NCI-H2171 (cell line): ENCODE measurements around the gene NOTCH1.

Experiments
- DNase-seq: peaks from one replicate; lab custom pipeline; 2025; lab: John Stamatoyannopoulos, UW

NOTCH1 gene

DNA sequence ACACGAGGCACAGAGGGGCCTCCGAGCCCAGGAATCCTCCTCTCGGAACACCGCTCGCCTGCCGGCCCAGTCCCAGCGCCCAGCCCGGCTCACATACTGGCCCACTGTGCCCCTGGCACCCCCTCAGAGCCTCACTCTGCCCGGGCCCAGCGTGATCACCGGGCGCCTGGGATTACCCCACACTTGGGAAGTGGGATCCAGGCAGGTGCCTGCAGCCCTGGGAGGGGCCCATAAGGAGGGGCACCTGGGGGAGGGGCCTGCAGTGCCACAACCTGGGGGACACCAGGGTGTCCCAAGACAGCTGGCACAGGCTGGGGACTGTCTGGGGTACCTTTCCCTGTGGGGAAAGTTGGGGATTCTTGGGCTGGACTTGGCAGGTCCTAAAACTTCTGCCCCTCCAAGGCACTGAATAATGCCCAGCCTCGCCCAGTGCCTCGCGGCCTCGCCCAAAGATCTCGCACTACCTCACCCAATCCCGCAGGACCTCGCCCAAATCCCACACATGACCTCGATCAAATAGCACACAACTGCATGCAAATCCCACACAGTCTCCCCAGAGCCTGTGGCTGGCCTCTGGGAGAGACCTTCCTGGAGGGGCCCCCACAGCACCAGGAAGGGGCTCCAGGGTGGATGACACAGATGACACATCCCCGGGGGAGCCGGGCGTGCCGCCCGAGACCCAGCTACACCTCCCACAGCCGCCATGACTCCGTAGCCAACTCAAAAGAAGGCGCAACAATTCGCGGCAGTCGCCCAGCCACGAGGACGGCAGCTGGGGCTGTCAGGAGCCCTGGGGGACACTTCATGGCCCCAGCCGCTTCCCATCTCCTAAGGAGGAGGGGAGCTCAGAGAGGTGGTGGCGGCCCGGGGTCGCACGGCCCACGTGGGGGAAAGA is 13.7 kb downstream of the NOTCH1 start:
- DNase-seq = no peak

DNA sequence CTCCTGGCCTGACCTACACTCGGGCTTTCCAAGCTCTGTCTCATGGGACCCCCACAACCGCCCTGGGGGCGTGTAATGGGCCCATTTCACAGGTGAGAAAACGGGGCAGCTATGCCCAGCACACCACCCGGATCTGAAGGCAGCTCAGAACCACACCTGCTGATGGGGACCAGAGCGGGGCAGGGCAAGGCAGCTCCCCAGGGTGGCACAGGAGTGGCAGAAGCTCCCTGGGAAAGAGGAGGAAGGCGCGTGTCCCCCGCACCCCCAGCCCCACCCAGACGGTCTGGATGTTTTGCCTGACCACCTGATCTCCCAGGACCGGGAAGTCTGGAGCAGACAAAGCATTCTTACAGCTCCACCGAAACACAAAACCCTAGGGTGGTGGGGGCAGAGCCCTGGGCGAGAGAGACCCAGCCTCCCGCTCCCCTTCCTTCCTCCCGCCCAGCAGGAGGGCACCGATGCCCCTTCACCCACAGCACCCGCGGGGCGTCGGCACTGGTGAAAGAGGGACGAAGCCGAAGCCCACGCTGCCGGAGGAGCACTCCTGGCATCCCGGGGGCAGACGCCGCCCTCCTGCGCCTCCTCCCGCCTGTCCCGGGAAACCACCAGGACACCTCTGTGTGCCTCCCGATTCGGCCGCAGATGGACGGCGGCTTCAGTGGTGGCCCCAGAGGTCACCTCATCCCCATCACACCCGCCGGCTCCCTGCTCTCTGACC is 14.5 kb downstream of the NOTCH1 start:
- DNase-seq = no peak

DNA sequence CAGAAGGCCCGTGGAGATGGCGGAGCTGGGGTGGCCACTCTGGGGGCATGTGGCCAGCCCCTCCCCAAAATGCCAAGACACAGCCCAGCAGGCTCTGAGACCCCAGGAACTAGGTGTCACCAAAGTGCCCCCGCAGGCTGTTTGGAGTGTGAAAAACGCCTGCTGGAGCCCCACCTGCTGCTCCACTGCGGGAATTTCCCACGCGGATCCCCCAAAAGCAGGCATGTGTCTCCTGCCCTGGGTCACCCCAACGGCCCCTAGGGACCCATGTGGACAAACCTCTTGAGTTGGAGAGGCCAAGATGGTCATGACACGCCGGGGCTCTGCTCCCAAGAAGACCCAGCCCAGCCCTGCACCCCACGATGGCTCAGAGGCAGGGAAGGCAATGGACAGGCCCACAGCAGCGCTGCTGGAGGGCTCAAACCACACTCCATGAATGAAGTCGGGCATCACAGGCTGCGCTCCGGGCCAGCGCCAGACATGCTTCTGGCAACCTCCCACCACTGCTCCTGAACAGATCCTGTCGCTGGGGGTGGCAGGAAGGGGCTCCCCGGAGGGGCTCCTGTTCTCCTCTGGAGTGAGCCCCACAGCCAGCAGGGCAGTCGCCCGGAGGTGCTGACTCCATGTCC is 15.3 kb downstream of the NOTCH1 start:
- DNase-seq = no peak

DNA sequence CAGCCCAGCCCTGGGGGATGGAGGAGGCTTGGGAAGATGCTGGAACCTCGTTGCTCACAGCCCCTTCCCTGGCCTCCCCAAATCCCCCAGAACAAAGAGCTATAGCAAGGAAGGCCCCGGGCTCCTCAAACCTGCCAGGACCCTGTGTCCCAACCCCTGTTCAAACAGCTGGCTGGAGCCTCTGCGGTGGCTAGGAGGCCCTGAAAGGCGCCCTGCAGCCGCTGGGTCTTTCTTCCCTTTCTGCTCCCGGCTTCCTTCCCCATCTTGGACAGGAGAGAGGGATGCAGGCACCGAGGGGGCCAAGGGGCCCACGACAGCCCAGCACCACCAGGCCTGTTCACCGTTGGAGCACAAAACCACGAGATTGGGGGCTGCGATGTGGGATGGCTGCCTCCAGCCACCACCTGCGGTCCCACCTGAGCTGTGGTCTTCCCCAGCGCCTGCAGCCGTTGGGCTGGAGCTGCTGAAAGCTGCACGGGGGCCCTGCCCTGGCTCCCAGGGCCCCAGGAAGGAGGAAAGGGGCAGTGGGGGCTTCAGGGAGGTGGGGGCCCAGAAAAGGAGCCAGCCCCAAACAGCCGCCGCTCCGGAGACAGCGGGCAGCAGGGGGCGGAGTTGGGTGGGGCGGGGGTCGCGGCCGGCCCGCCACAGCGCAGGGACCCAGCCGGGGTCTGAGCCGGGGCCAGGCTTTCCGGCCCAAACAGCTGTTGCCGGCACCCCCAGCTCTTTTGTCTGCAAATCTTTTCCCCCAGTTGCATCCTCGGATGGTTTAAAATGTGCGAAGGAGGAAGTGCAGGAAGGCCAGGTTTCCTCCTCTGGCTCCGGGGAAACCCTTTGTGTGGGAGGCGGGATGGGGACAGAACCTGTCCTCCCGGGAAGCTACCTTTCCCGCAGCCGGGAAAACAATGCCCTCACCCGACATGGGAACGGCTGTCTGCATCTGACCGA is 16.1 kb downstream of the NOTCH1 start:
- no peak for DNase-seq

DNA sequence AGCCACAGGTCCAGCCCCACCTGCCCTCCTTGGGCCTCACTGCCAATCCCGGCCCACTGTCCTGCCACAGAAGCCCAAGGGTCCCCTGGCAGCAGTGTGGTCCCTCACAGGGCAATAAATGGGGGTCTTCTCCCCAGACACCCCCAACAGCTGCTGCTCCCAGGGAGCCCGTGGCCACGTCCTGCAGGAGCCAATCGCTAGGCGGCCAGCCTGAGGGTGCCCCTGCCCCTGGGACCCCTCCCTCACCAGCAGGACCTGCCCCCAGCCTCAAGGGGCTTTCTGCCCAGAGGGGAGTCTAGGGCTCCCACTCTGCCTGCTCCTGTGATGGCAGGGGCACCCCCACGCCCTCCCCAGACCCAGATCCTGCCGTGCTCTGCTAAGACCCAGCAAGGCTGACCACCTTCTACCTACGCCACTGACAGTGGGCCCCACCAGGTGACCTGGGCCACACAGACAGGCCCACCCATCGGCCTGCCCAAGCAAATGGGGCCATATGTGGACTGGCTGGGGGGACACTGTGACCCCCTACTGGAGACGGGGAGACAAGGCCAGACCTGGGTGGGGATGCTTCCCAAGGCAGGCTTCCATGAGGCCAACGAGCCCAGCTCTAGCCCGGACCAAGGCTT is 17.0 kb downstream of the NOTCH1 start:
- no peak for DNase-seq

DNA sequence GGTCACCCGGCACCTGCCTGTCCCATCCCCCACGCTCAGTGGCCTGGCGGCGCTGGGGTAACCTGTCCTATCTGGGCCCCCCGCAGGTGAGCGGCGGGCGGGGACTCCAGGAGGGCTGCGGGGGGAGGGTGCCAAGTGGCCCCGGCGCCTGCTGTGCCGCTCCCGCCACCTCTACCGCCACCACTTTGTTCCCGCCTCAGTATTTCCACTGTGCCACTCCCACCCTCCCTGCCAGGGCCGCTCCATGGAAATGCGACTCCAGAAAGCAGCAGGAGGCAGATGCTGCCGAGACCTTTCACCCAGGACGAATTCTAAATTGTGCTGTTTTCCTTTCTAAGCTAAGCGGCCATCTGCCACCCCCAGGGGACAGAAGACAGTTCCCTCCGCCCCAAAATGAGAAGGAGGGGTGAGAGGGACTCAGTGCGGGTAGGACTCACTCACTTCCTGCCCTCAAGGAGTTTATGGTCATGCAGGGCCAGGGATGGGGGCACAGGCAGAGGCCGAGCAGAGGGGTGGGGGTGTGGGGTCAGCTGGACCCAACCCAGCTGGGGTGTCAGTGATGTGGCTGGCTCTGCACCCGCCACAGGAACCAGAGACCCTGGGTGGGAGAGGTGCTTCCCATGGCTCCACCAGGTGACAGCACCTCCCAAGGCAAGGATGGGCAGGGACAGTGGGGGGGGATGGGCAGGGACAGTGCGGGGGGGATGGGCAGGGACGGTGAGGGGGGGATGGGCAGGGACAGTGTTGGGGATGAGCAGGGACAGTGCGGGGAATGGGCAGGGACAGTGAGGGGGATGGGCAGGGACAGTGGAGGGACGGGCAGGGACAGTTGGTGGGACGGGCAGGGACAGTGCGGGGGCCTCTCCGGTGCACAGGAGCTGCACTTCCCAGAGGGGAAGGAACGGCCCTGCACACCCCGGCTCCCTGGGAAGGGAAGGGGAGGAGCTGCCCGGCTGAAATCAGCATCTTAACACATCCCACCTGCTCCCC is 17.8 kb downstream of the NOTCH1 start:
- peak; percentile 99 for DNase-seq

DNA sequence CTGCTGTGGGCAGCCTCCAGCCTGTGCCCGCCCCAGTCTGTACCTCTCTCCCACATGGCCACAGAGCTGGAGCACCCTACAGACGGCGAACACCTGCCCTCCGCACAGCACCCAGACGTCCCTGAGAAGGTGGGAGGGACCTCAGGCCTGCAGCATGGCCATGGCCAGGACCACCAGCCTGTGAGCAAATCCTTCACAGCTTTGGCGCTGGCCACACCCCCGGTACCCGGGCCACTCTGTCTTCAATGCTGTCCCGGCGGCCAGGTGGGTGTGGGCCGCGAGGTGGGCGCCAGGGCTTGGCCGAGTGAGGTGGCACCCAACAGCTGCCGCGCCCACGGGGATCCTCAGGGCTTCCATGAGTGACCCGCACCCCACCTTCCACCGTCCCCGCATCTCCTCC is 18.7 kb downstream of the NOTCH1 start:
- no peak for DNase-seq

DNA sequence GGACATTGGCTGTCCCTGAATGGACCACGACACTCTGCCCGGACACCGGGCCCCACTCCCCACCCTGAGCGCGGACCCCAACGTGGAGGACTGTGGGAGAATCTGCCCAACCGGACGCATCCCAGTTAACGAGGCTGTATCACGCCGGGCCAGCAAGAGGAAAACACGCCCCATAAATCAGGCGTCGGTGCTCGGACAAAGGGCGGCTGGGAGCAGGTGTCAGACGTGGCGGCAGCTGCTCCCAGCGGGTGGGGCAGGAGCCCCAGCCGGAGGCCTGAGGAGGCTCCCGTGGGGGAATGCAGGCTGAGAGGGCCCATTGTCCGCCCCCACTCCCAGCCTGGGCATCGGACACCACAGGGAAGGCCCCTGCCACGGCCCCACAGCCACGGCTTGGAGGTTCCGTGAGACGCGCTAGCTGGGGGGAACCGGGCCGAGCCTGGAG is 19.2 kb downstream of the NOTCH1 start:
- DNase-seq = no peak

DNA sequence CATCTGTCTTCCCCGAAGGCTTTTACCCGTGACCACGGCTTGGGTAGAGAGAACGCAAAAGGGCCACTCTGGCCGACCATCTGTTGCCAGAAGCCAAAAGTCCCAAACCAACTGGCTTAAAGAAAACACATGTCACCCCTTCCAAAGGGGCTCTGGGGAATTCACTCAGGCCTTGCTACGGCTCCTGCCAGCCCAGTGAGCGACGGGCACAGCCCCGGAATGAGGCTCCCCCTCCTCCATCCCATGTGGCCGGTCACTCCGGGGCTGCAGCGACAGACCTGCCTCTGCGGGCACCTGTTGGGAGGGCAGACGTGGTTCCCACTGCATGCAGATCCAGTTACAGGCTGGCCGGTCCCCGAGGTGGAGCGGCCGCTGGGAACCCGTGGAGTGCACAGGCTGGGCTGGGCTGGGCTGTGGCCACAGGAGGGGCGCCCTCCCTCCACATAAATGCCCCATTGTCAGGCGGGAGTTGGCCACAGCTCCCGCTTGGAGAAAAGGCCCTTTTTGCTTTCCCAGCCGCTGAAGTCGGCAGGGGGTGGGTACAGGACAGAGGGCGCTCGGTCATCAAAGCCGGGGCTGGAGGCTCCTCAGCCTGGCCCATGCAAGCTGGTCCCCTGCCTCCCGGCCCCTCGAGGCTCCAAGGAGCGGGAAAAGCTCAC is 19.9 kb downstream of the NOTCH1 start:
- DNase-seq = peak; percentile 31

DNA sequence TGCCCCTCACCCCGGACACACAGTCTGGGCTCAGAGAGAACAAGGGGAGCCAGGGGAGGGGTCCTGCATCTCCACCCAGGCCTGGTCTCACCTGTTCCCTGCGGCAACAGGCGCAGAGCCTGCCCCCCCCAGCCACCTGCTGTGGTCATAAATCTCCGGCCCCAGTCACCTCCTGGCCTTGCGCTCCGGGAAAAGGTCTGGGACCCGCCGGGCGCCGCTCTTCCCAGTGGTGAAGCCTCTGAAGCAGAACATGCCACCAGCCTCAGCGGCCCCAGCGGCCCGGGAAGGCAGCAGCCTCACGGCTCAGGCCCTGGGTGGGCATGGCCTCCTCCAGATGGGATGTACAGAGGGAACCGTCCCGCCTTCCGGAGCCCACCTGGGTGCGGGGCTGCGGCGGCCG is 20.6 kb downstream of the NOTCH1 start:
- no peak for DNase-seq

DNA sequence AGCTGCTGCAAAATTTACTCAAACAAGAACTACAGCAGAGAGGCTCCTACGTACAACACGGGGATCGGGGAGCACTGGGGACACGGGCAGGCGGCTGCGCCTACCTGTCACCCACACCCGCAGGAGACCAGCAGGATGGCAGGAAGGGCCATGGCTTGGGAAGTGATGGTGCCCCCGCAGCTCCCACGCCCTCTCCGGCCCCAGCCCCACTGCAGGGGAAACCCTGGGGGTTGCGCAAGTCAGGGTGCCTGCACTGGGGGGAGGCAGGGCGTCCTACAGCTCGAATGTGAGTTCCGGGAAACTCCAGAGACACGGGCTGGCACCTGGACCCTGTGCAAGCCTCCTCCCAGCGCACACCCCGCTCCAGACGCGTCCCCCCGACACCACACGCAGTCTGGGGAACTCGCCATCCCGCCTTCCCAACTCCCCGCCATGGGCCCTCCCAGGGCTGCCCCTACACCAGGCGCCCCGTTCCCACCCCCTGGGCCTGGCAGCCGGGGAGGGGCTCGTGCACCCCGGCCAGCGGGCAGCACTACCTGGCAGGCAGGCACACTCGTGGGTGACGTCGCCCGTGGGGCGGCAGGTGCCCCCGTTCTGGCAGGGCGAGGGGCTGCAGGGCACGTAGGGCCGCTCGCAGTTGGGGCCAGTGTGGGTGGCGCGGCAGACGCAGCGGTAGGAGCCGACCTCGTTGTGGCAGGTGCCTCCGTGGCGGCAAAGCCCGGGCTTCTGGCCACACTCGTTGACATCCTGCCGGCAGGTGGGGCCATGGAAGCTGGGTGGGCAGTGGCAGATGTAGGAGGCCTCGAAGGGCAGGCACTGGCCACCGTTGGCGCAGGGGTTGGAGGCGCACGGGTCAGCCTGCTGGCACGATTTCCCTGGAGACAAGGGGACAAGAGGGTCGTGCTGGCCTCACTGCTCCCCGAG is 23.3 kb downstream of the NOTCH1 start:
- DNase-seq = no peak

DNA sequence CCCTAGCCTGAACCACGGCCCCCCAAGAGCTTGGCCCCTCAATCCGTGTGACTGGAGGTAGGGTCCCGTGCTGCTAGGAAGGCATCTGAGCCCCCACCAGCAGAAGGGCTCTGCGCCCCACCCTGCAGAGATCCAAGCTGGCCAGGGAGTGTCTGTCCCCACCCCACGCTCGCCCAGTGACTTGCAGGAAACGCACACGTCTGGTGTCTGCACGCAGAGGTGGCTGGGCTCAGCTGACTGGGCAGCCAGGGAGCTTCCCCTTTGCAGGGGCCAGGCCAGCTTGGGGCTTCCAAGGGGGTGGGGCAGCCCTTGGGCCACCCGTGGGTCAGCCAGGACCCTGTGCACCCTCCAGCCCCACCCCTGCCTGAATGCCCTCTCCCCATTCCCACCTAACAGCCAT is 24.3 kb downstream of the NOTCH1 start:
- DNase-seq = no peak

DNA sequence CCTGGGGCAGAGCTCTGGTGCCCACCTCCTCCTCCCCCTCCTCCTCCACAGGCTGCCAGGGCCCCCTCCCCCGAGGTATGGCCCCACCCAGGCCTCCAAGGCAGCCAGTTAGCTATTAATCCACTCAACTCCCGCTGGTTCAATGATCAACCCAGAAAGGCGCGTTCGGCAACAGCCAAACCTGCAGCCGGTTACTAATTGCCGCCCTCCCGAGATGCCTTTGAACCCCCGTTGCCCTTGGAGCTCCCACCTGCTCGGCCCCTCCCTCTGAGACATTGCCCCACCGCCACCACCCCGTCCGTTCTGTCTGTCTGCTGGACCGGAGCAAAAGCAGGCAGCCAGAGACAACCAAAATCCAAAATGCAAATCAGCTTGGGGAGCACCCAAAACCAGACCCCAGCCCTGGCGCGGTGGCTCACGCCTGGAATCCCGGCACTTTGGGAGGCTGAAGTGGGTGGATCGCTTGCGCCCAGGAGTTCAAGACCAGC is 25.8 kb downstream of the NOTCH1 start:
- DNase-seq = no peak

DNA sequence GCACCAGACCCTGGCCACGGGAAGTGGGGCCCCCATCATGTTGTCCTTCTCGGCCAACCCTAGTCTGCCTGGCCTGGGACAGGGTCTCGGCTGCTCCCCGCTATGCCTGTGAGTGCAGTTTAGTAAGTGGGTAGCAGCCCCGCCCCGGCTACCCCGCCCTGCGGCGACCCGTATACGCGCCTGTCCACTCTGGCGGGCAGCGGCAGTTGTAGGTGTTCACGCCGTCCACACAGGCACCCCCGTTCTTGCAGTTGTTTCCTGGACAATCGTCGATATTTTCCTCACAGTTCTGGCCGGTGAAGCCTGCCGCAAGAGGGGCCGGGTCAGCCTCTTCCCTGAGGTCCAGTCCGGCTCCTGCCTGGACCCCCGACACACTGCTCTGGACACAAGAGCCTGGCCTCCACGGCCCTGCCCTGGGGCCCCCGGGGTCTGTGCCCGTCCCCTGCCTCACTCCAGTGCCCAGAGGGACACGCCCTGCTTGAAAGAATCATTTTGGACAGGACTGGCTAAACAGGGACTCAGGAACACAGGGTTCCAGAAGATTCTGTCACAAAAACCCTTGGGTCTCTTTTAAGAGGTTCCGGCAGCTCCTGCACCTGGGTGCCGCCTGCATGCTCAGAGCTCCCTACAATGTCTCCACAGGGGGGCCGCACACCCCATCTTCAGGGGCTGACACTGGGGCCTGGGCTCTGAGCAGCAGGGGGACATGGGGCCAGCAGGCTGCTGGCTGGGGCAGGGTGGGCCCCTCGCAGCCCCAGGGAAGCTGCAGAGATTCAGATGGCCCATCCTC is 26.4 kb downstream of the NOTCH1 start:
- DNase-seq = no peak

DNA sequence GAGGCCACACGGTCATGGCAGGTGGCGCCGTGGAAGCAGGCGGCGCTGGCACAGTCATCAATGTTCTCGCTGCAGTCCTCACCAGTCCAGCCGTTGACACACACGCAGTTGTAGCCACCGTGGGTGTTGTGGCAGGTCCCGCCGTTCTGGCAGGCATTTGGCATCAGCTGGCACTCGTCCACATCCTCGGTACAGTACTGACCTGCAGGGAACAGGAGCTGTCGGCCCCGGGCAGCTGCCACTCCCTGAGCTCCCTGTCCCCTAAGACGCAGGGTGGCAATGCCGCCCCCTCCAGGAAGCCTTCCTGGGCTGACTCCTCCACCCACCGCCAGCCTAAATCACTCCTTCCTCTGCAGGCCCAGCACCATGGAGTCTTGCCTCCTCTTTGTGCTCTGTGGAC is 27.2 kb downstream of the NOTCH1 start:
- no peak for DNase-seq

DNA sequence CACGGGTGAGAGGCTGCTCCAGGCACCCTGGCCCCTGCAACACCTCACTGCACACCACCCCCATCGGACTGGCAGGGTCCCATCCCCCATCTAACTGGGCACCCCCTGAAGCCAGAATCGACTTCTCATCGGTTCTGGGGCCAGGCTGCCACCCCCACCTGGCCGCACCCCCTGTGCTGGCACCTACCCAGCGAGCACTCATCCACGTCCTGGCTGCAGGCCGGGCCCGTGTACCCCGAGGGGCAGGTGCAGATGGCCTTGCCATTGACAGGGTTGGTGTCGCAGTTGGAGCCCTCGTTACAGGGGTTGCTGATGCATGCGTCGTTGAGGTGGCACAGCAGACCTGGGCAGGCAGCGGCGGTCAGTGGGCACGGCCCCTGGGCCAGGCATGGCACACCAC is 27.9 kb downstream of the NOTCH1 start:
- no peak for DNase-seq

DNA sequence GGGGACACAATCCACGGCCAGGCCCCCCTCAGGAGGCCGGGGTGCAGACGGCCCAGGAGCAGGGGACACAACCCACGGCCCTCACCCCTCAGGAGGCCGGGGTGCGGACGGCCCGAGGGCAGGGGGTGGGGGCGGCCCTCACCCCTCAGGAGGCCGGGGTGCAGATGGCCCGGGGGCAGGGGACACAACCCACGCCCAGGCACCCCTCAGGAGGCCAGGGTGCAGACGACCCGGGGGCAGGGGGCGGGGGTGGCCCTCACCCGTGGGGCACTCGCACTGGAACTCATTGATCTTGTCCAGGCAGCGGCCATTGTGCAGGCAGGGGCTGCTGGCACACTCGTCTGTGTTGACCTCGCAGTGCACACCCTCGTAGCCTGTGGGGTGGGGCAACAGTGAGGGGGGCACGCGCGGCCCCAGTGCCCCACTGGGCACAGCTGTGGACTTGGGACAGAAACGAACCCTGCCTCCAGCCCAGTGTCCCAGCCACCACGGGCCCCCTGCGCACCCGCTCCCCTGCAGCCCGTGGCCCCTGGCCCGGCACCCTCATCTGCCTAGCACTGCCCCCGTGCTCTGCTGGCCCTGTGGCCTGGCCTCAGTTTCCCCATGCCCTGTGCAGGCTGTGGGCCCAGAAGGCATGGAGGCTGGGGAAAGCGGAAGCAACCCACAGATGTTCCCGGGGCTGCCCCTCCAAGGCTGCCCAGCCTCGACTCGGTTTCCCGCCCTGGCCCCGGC is 28.7 kb downstream of the NOTCH1 start:
- DNase-seq = no peak
